ENCODE results near the gene SLC38A9.

The SLC38A9 gene

GRCh38 chr5:55674340-55674739 is 37.8 kb downstream of the SLC38A9 start:
- no peak overlapping the region for H3K27ac ChIP-seq (ENCODE audit: low read length)
- H3K36me3 ChIP-seq (replicated peaks; ENCODE audit: low read depth, low read length) = peaks cover 3% of the 10 kb centered on the region

GRCh38 chr5:55672477-55672911 is 39.6 kb downstream of the SLC38A9 start:
- Histone ChIP-seq H3K4me2 (ENCODE audit: low read length) (no peak overlapping the region), H2AFZ (ENCODE audit: low read depth, low read length) (no peak overlapping the region), H3K9ac (ENCODE audit: low read length) (no peak overlapping the region), H3K27ac (ENCODE audit: low read length) (no peak overlapping the region), H3K9me3 (ENCODE audit: insufficient read depth, low read length) (no peaks in the 10 kb centered on the region), H4K20me1 (ENCODE audit: insufficient read depth, low read length) (no peaks in the 10 kb centered on the region), H3K27me3 (ENCODE audit: low read depth, low read length) (no peaks in the 10 kb centered on the region), H3K36me3 (replicated peaks; ENCODE audit: low read depth, low read length) (peaks cover 3% of the 10 kb centered on the region), H3K79me2 (ENCODE audit: low read length) (no peaks in the 10 kb centered on the region), H3K4me1 (ENCODE audit: low read length) (peaks cover 11% of the 10 kb centered on the region), H3K4me3 (ENCODE audit: low read length) (no peak overlapping the region)
- TF ChIP-seq CTCF (IDR thresholded peaks at IDR 0.05; ENCODE audit: low read depth, low read length) = no peak

More at GRCh38 chr5:55674340-55674739, 37.8 kb downstream of the SLC38A9 start:
- Histone ChIP-seq H3K9ac (ENCODE audit: low read length) (no peak overlapping the region), H3K27me3 (ENCODE audit: low read depth, low read length) (no peaks in the 10 kb centered on the region), H4K20me1 (ENCODE audit: insufficient read depth, low read length) (no peaks in the 10 kb centered on the region), H2AFZ (ENCODE audit: low read depth, low read length) (no peak overlapping the region), H3K79me2 (ENCODE audit: low read length) (no peaks in the 10 kb centered on the region), H3K9me3 (ENCODE audit: insufficient read depth, low read length) (no peaks in the 10 kb centered on the region), H3K4me1 (ENCODE audit: low read length) (peaks cover 11% of the 10 kb centered on the region), H3K4me3 (ENCODE audit: low read length) (no peak overlapping the region), H3K4me2 (ENCODE audit: low read length) (no peak overlapping the region)
- TF ChIP-seq EZH2phosphoT487 (IDR thresholded peaks at IDR 0.05; ENCODE audit: low read depth) (no peak), CTCF (IDR thresholded peaks at IDR 0.05; ENCODE audit: low read depth, low read length) (no peak)

GRCh38 chr5:55671975-55672374 is 40.1 kb downstream of the SLC38A9 start:
- TF ChIP-seq EZH2phosphoT487 (IDR thresholded peaks at IDR 0.05; ENCODE audit: low read depth) (no peak), CTCF (IDR thresholded peaks at IDR 0.05; ENCODE audit: low read depth, low read length) (no peak)
- no peaks in the 10 kb centered on the region for H3K27me3 ChIP-seq (ENCODE audit: low read depth, low read length)
- H3K9me3 ChIP-seq (ENCODE audit: insufficient read depth, low read length) = no peaks in the 10 kb centered on the region
- H3K4me1 ChIP-seq (ENCODE audit: low read length) = peaks cover 11% of the 10 kb centered on the region
- H3K79me2 ChIP-seq (ENCODE audit: low read length) = no peaks in the 10 kb centered on the region
- H3K4me3 ChIP-seq (ENCODE audit: low read length) = no peak overlapping the region
- H3K36me3 ChIP-seq (replicated peaks; ENCODE audit: low read depth, low read length) = peaks cover 3% of the 10 kb centered on the region
- H2AFZ ChIP-seq (ENCODE audit: low read depth, low read length) = no peak overlapping the region
- H3K27ac ChIP-seq (ENCODE audit: low read length) = no peak overlapping the region
- H3K4me2 ChIP-seq (ENCODE audit: low read length) = no peak overlapping the region
- H4K20me1 ChIP-seq (ENCODE audit: insufficient read depth, low read length) = no peaks in the 10 kb centered on the region
- no peak overlapping the region for H3K9ac ChIP-seq (ENCODE audit: low read length)

- Histone ChIP-seq H3K9me3 (ENCODE audit: insufficient read depth, low read length) (no peaks in the 10 kb centered on the region), H3K27ac (ENCODE audit: low read length) (no peak overlapping the region), H3K4me1 (ENCODE audit: low read length) (peaks cover 9% of the 10 kb centered on the region), H3K36me3 (replicated peaks; ENCODE audit: low read depth, low read length) (peaks cover 3% of the 10 kb centered on the region), H3K4me2 (ENCODE audit: low read length) (no peak overlapping the region), H3K4me3 (ENCODE audit: low read length) (no peak overlapping the region), H4K20me1 (ENCODE audit: insufficient read depth, low read length) (no peaks in the 10 kb centered on the region), H3K9ac (ENCODE audit: low read length) (no peak overlapping the region), H3K27me3 (ENCODE audit: low read depth, low read length) (no peaks in the 10 kb centered on the region), H2AFZ (ENCODE audit: low read depth, low read length) (no peak overlapping the region), H3K79me2 (ENCODE audit: low read length) (no peaks in the 10 kb centered on the region)
- no peak for TF ChIP-seq EZH2phosphoT487 (IDR thresholded peaks at IDR 0.05; ENCODE audit: low read depth)
Observed at GRCh38 chr5:55668356-55668755, 43.8 kb downstream of the SLC38A9 start.

GRCh38 chr5:55667938-55668337 is 44.2 kb downstream of the SLC38A9 start:
- H4K20me1 ChIP-seq (ENCODE audit: insufficient read depth, low read length) = no peaks in the 10 kb centered on the region
- no peak overlapping the region for H3K9ac ChIP-seq (ENCODE audit: low read length)
- H3K79me2 ChIP-seq (ENCODE audit: low read length) = no peaks in the 10 kb centered on the region
- peaks cover 5% of the 10 kb centered on the region for H3K4me1 ChIP-seq (ENCODE audit: low read length)
- TF ChIP-seq EZH2phosphoT487 (IDR thresholded peaks at IDR 0.05; ENCODE audit: low read depth) (no peak), CTCF (IDR thresholded peaks at IDR 0.05; ENCODE audit: low read depth, low read length) (no peak)
- H3K4me3 ChIP-seq (ENCODE audit: low read length) = no peak overlapping the region
- H3K9me3 ChIP-seq (ENCODE audit: insufficient read depth, low read length) = no peaks in the 10 kb centered on the region
- no peak overlapping the region for H3K27ac ChIP-seq (ENCODE audit: low read length)
- H3K36me3 ChIP-seq (replicated peaks; ENCODE audit: low read depth, low read length) = peaks cover 3% of the 10 kb centered on the region
- H3K27me3 ChIP-seq (ENCODE audit: low read depth, low read length) = no peaks in the 10 kb centered on the region
- no peak overlapping the region for H3K4me2 ChIP-seq (ENCODE audit: low read length)
- H2AFZ ChIP-seq (ENCODE audit: low read depth, low read length) = no peak overlapping the region

Measured in OCI-LY3 (cell line).